Activated naive CD8-positive, alpha-beta T cell (primary cell): ENCODE data around the gene PIAS2.

Experiments
- H3K27ac Mint-ChIP-seq: one replicate; pipeline ENCODE4 v1.8.0; 2021; ENCODE audit warnings: mixed read lengths
- H3K27me3 Mint-ChIP-seq: one replicate; pipeline ENCODE4 v1.8.0; 2021; ENCODE audit warnings: mixed read lengths
- H3K36me3 Mint-ChIP-seq: one replicate; pipeline ENCODE4 v1.8.0; 2021; ENCODE audit warnings: mixed read lengths
- H3K4me1 Mint-ChIP-seq: one replicate; pipeline ENCODE4 v1.8.0; 2021; ENCODE audit warnings: low read depth, mixed read lengths
- H3K4me3 Mint-ChIP-seq: one replicate; pipeline ENCODE4 v1.8.0; 2021; ENCODE audit warnings: mild to moderate bottlenecking, mixed read lengths
- H3K9me3 Mint-ChIP-seq: one replicate; pipeline ENCODE4 v1.8.0; 2021; ENCODE audit warnings: low read depth, mixed read lengths

Gene PIAS2

DNA sequence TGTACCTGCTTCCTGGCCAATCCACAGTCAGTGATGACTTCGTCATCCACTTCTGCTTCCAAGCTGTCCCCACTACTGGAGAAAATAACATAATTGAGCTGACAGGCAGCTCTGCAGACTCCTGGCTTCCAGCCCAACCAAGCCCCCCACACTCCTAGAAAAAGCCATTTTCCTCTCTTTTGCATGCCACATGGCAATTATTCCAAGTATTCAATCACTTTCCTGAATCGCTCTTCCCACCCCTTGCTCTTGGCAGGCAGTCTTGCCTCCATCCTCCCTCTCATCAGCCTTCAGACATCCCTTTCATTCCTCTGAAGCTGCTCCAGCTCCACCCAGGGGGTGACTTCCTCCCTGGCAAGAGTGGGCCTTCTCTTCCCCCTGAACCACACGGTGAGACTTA, 146.2 kb downstream of the PIAS2 start:
- no peaks in the 10 kb centered on the region for H3K36me3 Mint-ChIP-seq
- no peaks in the 10 kb centered on the region for H3K4me1 Mint-ChIP-seq
- no peak overlapping the region for H3K4me3 Mint-ChIP-seq
- no peaks in the 10 kb centered on the region for H3K27me3 Mint-ChIP-seq
- no peak overlapping the region for H3K27ac Mint-ChIP-seq
- H3K9me3 Mint-ChIP-seq, result no peaks in the 10 kb centered on the region

DNA sequence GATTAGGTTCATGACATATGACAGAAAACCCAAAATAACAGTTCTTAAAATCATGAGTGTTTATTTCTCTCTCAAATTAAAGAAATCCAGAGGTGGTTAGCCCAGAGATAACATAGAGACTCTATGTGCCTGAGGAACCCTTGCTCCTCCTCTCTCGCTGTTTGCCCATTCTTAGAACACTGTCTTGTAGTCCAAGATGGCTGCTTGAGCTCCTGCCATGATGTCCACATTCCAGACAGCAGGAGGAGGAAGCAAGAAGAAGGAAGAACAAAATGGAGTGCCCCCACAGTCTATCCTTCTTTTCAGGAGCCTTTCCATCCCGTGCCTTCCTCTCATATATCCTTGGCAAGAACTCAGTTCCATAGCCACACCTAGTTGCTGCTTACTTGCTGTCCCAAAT, 146.6 kb downstream of the PIAS2 start:
- Mint-ChIP-seq H3K27me3 (no peaks in the 10 kb centered on the region), H3K4me3 (no peak overlapping the region), H3K9me3 (no peaks in the 10 kb centered on the region), H3K36me3 (no peaks in the 10 kb centered on the region), H3K4me1 (no peaks in the 10 kb centered on the region), H3K27ac (no peak overlapping the region)

- Mint-ChIP-seq H3K4me1 (no peaks in the 10 kb centered on the region), H3K27ac (no peak overlapping the region), H3K9me3 (no peaks in the 10 kb centered on the region), H3K4me3 (no peak overlapping the region), H3K36me3 (no peaks in the 10 kb centered on the region), H3K27me3 (peaks cover 9% of the 10 kb centered on the region)
Measured at GRCh38 chr18:46768166-46768921, 149.0 kb downstream of the PIAS2 start.

- Mint-ChIP-seq H3K4me1 (no peaks in the 10 kb centered on the region), H3K36me3 (no peaks in the 10 kb centered on the region), H3K27me3 (peaks cover 13% of the 10 kb centered on the region), H3K9me3 (no peaks in the 10 kb centered on the region), H3K27ac (no peak overlapping the region), H3K4me3 (no peak overlapping the region)
Measured at GRCh38 chr18:46767217-46767616, 150.1 kb downstream of the PIAS2 start.

- Mint-ChIP-seq H3K4me3 (no peak overlapping the region), H3K4me1 (no peaks in the 10 kb centered on the region), H3K36me3 (no peaks in the 10 kb centered on the region), H3K9me3 (no peaks in the 10 kb centered on the region), H3K27ac (no peak overlapping the region), H3K27me3 (peaks cover 19% of the 10 kb centered on the region)
Measured at GRCh38 chr18:46764586-46764985, 152.7 kb downstream of the PIAS2 start.

- Mint-ChIP-seq H3K27ac (no peak overlapping the region), H3K4me3 (no peak overlapping the region), H3K27me3 (peaks cover 32% of the 10 kb centered on the region), H3K9me3 (no peaks in the 10 kb centered on the region), H3K4me1 (peaks cover 7% of the 10 kb centered on the region), H3K36me3 (no peaks in the 10 kb centered on the region)
Measured at GRCh38 chr18:46761059-46761769, 156.1 kb downstream of the PIAS2 start.

- Mint-ChIP-seq H3K4me1 (peaks cover 15% of the 10 kb centered on the region), H3K27ac (no peak overlapping the region), H3K36me3 (no peaks in the 10 kb centered on the region), H3K4me3 (no peak overlapping the region), H3K27me3 (peaks cover 32% of the 10 kb centered on the region), H3K9me3 (no peaks in the 10 kb centered on the region)
Measured at GRCh38 chr18:46759890-46760289, 157.4 kb downstream of the PIAS2 start.

DNA sequence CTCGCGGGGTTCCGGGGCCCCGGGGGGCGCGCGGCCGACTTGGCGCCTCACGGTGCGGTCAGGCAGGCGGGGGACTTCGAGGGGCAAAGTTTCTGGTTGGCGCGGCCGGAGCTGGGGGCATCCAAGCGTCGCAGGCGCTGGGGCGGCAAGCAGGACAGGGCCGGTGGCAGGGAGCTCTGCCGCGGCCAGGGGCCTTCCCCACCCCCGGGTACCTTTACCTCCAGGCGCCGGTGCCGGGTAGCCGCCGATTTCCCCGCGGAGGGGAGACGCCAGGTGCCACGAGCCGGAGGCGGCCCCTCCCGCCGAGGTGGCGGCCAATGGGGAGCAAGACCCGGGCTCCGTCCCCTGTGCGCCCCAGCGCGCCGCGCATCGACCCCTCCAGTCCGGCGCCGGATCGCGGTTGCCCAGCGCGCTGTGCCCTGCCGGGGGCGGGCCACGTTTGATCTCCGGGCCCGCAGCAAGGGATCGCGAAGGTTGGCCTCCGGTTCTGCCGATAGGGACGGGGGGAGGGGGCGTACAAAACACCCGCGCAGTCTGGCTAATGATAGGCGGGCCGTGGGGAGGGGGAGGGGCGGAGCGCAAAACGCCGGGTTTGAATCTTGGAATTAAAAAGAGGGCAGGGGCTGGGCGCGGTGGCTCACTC, 160.6 kb downstream of the PIAS2 start, which contains the start of gene ST8SIA5:
Gene ST8SIA5 (minus strand): TSS at position 495 of the 643 bp plus-strand sequence. CDS start 545 bp downstream, outside the sequence.
- no peaks in the 10 kb centered on the region for H3K36me3 Mint-ChIP-seq
- H3K4me3 Mint-ChIP-seq, result peak within 1 kb of the TSS; percentile 70
- no peaks in the 10 kb centered on the region for H3K9me3 Mint-ChIP-seq
- H3K27me3 Mint-ChIP-seq, result peaks cover 39% of the 10 kb centered on the region
- H3K4me1 Mint-ChIP-seq, result peaks cover 21% of the 10 kb centered on the region
- H3K27ac Mint-ChIP-seq, result no peak within 1 kb of the TSS

DNA sequence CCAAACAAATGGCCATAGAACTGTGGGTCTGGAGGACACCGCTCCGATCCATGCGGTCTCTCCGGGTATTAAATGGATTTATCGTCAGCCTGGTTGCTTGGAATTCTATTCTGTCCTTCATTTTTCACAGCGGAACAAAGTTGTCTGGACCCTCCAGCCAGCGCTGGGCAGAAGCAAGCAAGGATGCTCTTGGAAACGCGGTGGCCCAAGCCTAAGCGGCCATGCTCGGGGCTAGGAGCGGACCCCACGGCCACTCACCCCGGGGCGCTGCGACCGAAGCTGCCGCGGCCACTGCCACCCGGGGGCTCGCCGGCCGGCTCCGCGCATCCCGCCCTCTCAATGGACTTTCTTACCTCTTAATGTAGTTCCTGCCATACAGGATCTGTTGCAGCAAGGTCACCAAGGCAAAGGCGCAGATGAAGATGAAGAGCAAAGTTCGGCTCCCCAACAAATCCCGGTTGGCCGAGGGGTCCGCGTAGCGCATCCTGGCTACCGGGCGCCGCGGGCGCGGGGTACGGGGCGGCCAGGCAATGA, 161.2 kb downstream of the PIAS2 start:
- peaks cover 39% of the 10 kb centered on the region for H3K27me3 Mint-ChIP-seq
- H3K9me3 Mint-ChIP-seq, result no peaks in the 10 kb centered on the region
- no peak overlapping the region for H3K27ac Mint-ChIP-seq
- no peak overlapping the region for H3K4me3 Mint-ChIP-seq
- no peaks in the 10 kb centered on the region for H3K36me3 Mint-ChIP-seq
- peaks cover 21% of the 10 kb centered on the region for H3K4me1 Mint-ChIP-seq

DNA sequence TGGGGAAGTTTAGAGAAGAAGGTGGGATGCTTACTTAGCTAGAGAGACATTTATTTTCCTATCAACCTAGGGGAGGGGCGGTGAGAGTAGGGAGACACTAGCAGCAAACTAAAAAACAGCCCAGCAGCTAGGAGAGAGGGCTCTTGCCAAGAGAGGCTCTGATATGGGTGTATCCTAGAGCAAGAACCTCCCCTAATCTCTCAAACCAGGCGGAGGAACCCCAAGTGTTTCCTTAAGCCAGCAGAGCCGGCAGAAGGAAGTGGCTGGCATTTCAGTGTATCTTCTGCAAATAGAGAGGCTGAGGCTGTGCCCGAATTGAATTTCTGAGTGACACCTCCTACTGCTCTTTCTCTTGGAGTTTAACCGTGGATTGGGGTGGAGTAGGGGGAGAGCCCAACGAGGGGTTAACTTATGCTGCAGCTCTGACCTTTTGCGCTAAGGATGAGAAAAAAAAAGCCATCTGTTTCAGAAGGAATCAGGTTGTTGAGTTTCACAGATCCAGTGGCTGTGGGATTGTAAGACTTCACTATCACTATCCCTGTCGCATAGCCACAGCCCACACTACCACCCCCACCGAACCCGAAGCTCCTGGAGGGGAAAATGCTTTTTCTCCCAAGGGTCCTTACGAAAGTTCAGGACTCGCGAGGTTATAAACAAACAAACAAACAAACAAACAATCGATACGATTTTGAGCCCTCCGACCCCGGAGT, 161.8 kb downstream of the PIAS2 start:
- Mint-ChIP-seq H3K27me3 (peaks cover 34% of the 10 kb centered on the region), H3K27ac (no peak overlapping the region), H3K4me3 (no peak overlapping the region), H3K9me3 (no peaks in the 10 kb centered on the region), H3K36me3 (no peaks in the 10 kb centered on the region), H3K4me1 (peaks cover 21% of the 10 kb centered on the region)

- Mint-ChIP-seq H3K9me3 (no peaks in the 10 kb centered on the region), H3K4me1 (peaks cover 21% of the 10 kb centered on the region), H3K36me3 (no peaks in the 10 kb centered on the region), H3K4me3 (no peak overlapping the region), H3K27ac (no peak overlapping the region), H3K27me3 (peaks cover 34% of the 10 kb centered on the region)
Measured at GRCh38 chr18:46754661-46755292, 162.5 kb downstream of the PIAS2 start.

GRCh38 chr18:46754188-46754587, 163.1 kb downstream of the PIAS2 start:
- no peak overlapping the region for H3K4me3 Mint-ChIP-seq
- H3K36me3 Mint-ChIP-seq, result no peaks in the 10 kb centered on the region
- H3K27ac Mint-ChIP-seq, result no peak overlapping the region
- peaks cover 21% of the 10 kb centered on the region for H3K4me1 Mint-ChIP-seq
- H3K27me3 Mint-ChIP-seq, result peaks cover 31% of the 10 kb centered on the region
- H3K9me3 Mint-ChIP-seq, result no peaks in the 10 kb centered on the region
